ENCODE data around the gene PRDM15.

Gene PRDM15

GRCh38 chr21:41837756-41838297 lies 41.3 kb downstream of the PRDM15 start:
- H3K9me3 Mint-ChIP-seq: peaks cover 17% of the 10 kb centered on the region
- no peaks in the 10 kb centered on the region for H3K4me1 Mint-ChIP-seq
- H3K36me3 Mint-ChIP-seq (ENCODE audit: low read depth): peaks cover 61% of the 10 kb centered on the region
- TF ChIP-seq CTCF (IDR thresholded peaks at IDR 0.05; ENCODE audit: unreplicated experiment in 3 of 3): no peak
- no peaks in the 10 kb centered on the region for H3K27me3 Mint-ChIP-seq (ENCODE audit: low read depth)
- H3K27ac Mint-ChIP-seq: no peak overlapping the region
- no peak overlapping the region for H3K4me3 Mint-ChIP-seq

- TF ChIP-seq CTCF (IDR thresholded peaks at IDR 0.05; ENCODE audit: unreplicated experiment in 3 of 3): no peak
- no peaks in the 10 kb centered on the region for H3K4me1 Mint-ChIP-seq
- no peaks in the 10 kb centered on the region for H3K27me3 Mint-ChIP-seq (ENCODE audit: low read depth)
- H3K27ac Mint-ChIP-seq: peak overlapping the region in 1 of 3 experiments; percentile 18
- no peak overlapping the region for H3K4me3 Mint-ChIP-seq
- H3K9me3 Mint-ChIP-seq: peaks cover 14% of the 10 kb centered on the region
- H3K36me3 Mint-ChIP-seq (ENCODE audit: low read depth): peaks cover 51% of the 10 kb centered on the region
Measured at GRCh38 chr21:41836166-41837015, 42.8 kb downstream of the PRDM15 start.

- TF ChIP-seq CTCF (IDR thresholded peaks at IDR 0.05; ENCODE audit: unreplicated experiment in 3 of 3): no peak
- H3K36me3 Mint-ChIP-seq (ENCODE audit: low read depth): peaks cover 44% of the 10 kb centered on the region
- no peaks in the 10 kb centered on the region for H3K4me1 Mint-ChIP-seq
- H3K27ac Mint-ChIP-seq: peak overlapping the region in 1 of 3 experiments; percentile 18
- no peaks in the 10 kb centered on the region for H3K27me3 Mint-ChIP-seq (ENCODE audit: low read depth)
- H3K4me3 Mint-ChIP-seq: no peak overlapping the region
- peaks cover 7% of the 10 kb centered on the region for H3K9me3 Mint-ChIP-seq
Measured at GRCh38 chr21:41835711-41836154, 43.4 kb downstream of the PRDM15 start.

GRCh38 chr21:41834926-41835663 lies 44.0 kb downstream of the PRDM15 start:
- Mint-ChIP-seq H3K27me3 (ENCODE audit: low read depth) (no peaks in the 10 kb centered on the region), H3K27ac (no peak overlapping the region), H3K4me1 (no peaks in the 10 kb centered on the region), H3K36me3 (ENCODE audit: low read depth) (peaks cover 39% of the 10 kb centered on the region), H3K4me3 (no peak overlapping the region), H3K9me3 (peaks cover 3% of the 10 kb centered on the region)
- TF ChIP-seq CTCF (IDR thresholded peaks at IDR 0.05; ENCODE audit: unreplicated experiment in 3 of 3): no peak

- H3K4me1 Mint-ChIP-seq: no peaks in the 10 kb centered on the region
- TF ChIP-seq CTCF (IDR thresholded peaks at IDR 0.05; ENCODE audit: unreplicated experiment in 3 of 3): no peak
- peaks cover 35% of the 10 kb centered on the region for H3K36me3 Mint-ChIP-seq (ENCODE audit: low read depth)
- H3K9me3 Mint-ChIP-seq: no peaks in the 10 kb centered on the region
- no peak overlapping the region for H3K4me3 Mint-ChIP-seq
- no peak overlapping the region for H3K27ac Mint-ChIP-seq
- H3K27me3 Mint-ChIP-seq (ENCODE audit: low read depth): no peaks in the 10 kb centered on the region
Measured at GRCh38 chr21:41834252-41834925, 44.8 kb downstream of the PRDM15 start.

Measured in nephron (organoid).